ENCODE results near the gene AKAP12.

The AKAP12 gene

GRCh38 chr6:151301547-151301946 is 61.8 kb downstream of the AKAP12 start:
- H3K4me3 ChIP-seq (ENCODE audit: low read length): no peak overlapping the region
- no peak overlapping the region for H3K27ac ChIP-seq (ENCODE audit: low read depth, low read length)
- H3K4me1 ChIP-seq (ENCODE audit: control insufficient read depth, low read length): no peaks in the 10 kb centered on the region
- H3K36me3 ChIP-seq (ENCODE audit: control insufficient read depth, low read length): no peaks in the 10 kb centered on the region
- peaks cover 19% of the 10 kb centered on the region for H3K27me3 ChIP-seq (ENCODE audit: control insufficient read depth, low read length)
- no peaks in the 10 kb centered on the region for H4K20me1 ChIP-seq (ENCODE audit: control insufficient read depth, insufficient read depth, low read depth, low read length)
- H3K9me3 ChIP-seq (ENCODE audit: control insufficient read depth, insufficient read depth, low read length): no peaks in the 10 kb centered on the region
- H3K9me2 ChIP-seq (replicated peaks; ENCODE audit: control insufficient read depth, low read length): no peaks in the 10 kb centered on the region
- no peaks in the 10 kb centered on the region for H3F3A ChIP-seq (ENCODE audit: control insufficient read depth, insufficient read depth)
- no peak overlapping the region for H3K4me2 ChIP-seq (ENCODE audit: low read length)
- TF ChIP-seq CTCF (IDR thresholded peaks at IDR 0.05; ENCODE audit: low read depth, low read length, poor library complexity, severe bottlenecking) (no peak), EZH2phosphoT487 (IDR thresholded peaks at IDR 0.05; ENCODE audit: borderline replicate concordance, low read length) (no peak)
- H3K79me2 ChIP-seq (ENCODE audit: control insufficient read depth, low read length): no peaks in the 10 kb centered on the region

GRCh38 chr6:151303231-151303630 is 63.5 kb downstream of the AKAP12 start:
- H3K4me1 ChIP-seq (ENCODE audit: control insufficient read depth, low read length): no peaks in the 10 kb centered on the region
- H3K36me3 ChIP-seq (ENCODE audit: control insufficient read depth, low read length): no peaks in the 10 kb centered on the region
- H3K27ac ChIP-seq (ENCODE audit: low read depth, low read length): no peak overlapping the region
- H4K20me1 ChIP-seq (ENCODE audit: control insufficient read depth, insufficient read depth, low read depth, low read length): no peaks in the 10 kb centered on the region
- H3K9me3 ChIP-seq (ENCODE audit: control insufficient read depth, insufficient read depth, low read length): no peaks in the 10 kb centered on the region
- no peaks in the 10 kb centered on the region for H3K9me2 ChIP-seq (replicated peaks; ENCODE audit: control insufficient read depth, low read length)
- H3K27me3 ChIP-seq (ENCODE audit: control insufficient read depth, low read length): peaks cover 21% of the 10 kb centered on the region
- H3K4me3 ChIP-seq (ENCODE audit: low read length): no peak overlapping the region
- TF ChIP-seq CTCF (IDR thresholded peaks at IDR 0.05; ENCODE audit: low read depth, low read length, poor library complexity, severe bottlenecking) (no peak), EZH2phosphoT487 (IDR thresholded peaks at IDR 0.05; ENCODE audit: borderline replicate concordance, low read length) (no peak)
- no peak overlapping the region for H3K4me2 ChIP-seq (ENCODE audit: low read length)
- no peaks in the 10 kb centered on the region for H3F3A ChIP-seq (ENCODE audit: control insufficient read depth, insufficient read depth)
- no peaks in the 10 kb centered on the region for H3K79me2 ChIP-seq (ENCODE audit: control insufficient read depth, low read length)

GRCh38 chr6:151306269-151306783 is 66.6 kb downstream of the AKAP12 start:
- no peaks in the 10 kb centered on the region for H3K9me2 ChIP-seq (replicated peaks; ENCODE audit: control insufficient read depth, low read length)
- H3K27ac ChIP-seq (ENCODE audit: low read depth, low read length): no peak overlapping the region
- no peaks in the 10 kb centered on the region for H4K20me1 ChIP-seq (ENCODE audit: control insufficient read depth, insufficient read depth, low read depth, low read length)

More at GRCh38 chr6:151306269-151306783, 66.6 kb downstream of the AKAP12 start:
- Histone ChIP-seq H3K4me3 (ENCODE audit: low read length) (no peak overlapping the region), H3K36me3 (ENCODE audit: control insufficient read depth, low read length) (no peaks in the 10 kb centered on the region), H3K4me2 (ENCODE audit: low read length) (no peak overlapping the region), H3K4me1 (ENCODE audit: control insufficient read depth, low read length) (no peaks in the 10 kb centered on the region), H3K9me3 (ENCODE audit: control insufficient read depth, insufficient read depth, low read length) (no peaks in the 10 kb centered on the region), H3K79me2 (ENCODE audit: control insufficient read depth, low read length) (no peaks in the 10 kb centered on the region), H3K27me3 (ENCODE audit: control insufficient read depth, low read length) (0 out of 2 replicates have a peak, but pooled peaks cover 8% of the 10 kb centered on the region), H3F3A (ENCODE audit: control insufficient read depth, insufficient read depth) (no peaks in the 10 kb centered on the region)
- TF ChIP-seq CTCF (IDR thresholded peaks at IDR 0.05; ENCODE audit: low read depth, low read length, poor library complexity, severe bottlenecking): no peak
- TF ChIP-seq EZH2phosphoT487 (IDR thresholded peaks at IDR 0.05; ENCODE audit: borderline replicate concordance, low read length): no peak

All from DOHH2 (cell line).